Spleen (tissue), 7 donors: ENCODE measurements around the gene SYCE3.

Source experiments
- CTCF ChIP-seq, 11 experiments: fragments of 200-600 bp in 7 of 11; fragments of 450-650 bp in 4 of 11; sonication (generic) in 4 of 11; IDR thresholded peaks in 8 of 11; conservative IDR thresholded peaks in 3 of 11; 1 replicate in 7 of 11; 2 replicates in 4 of 11; pipeline versions ENCODE4 v1.4.0 to v1.8.0; 2016 to 2021; ENCODE audit warnings: antibody characterized with exemption in 11 of 11, inconsistent platforms in 4 of 11, mild to moderate bottlenecking in 1 of 11
- POLR2A ChIP-seq, 3 donors: fragments of 450-650 bp; IDR thresholded peaks; one replicate each; pipeline ENCODE4 v1.5.1; 2017; ENCODE audit warnings: antibody characterized with exemption in 3 of 3, mild to moderate bottlenecking in 1 of 3
- donor health status: DM: no; HTN: no; CAD: no; lungs with moderate emphysema.
- donor health status: DM: no; HTN: no; CAD: no.
- donor health status: DM: no; HTN: no; CAD: no.

GRCh38 chr22:50572965-50573364, 10.2 kb upstream of the SYCE3 start:
- no peak for TF ChIP-seq CTCF (IDR thresholded peaks at IDR 0.05 in 8 of 11, conservative IDR thresholded peaks at IDR 0.05 in 3 of 11)
- TF ChIP-seq POLR2A (IDR thresholded peaks at IDR 0.05): no peak
